MM.1S (cell line): ENCODE data around the gene KIAA1217.

Experiments
- DNase-seq: peaks from one replicate; pipeline ENCODE4 v3.0.0-alpha.2; 2015
- H2AFZ ChIP-seq: fragments of 300-600 bp; sonication (generic); 2 replicates; pipeline ENCODE4 v1.6.0; 2016; ENCODE audit warnings: antibody characterized with exemption, low read length
- H3F3A ChIP-seq: fragments of 300-600 bp; sonication (generic); 2 replicates; pipeline ENCODE4 v1.6.1; 2016; ENCODE audit warnings: mild to moderate bottlenecking, antibody characterized with exemption, low read length, moderate library complexity, mixed read lengths; ENCODE audit not compliant: insufficient read depth
- H3K27ac ChIP-seq: fragments of 300-600 bp; sonication (generic); 2 replicates; pipeline ENCODE4 v1.5.1; 2016; ENCODE audit warnings: mild to moderate bottlenecking, low read length
- H3K27me3 ChIP-seq: fragments of 300-600 bp; sonication (generic); replicated peaks from 2 replicates; pipeline ENCODE4 v1.6.0; 2016; ENCODE audit warnings: low read length; ENCODE audit not compliant: insufficient read depth
- H3K36me3 ChIP-seq: fragments of 300-600 bp; sonication (generic); replicated peaks from 2 replicates; pipeline ENCODE4 v1.6.1; 2016; ENCODE audit warnings: mild to moderate bottlenecking, low read length, mixed read lengths; ENCODE audit not compliant: insufficient read depth
- H3K4me1 ChIP-seq: fragments of 300-600 bp; sonication (generic); 2 replicates; pipeline ENCODE4 v1.6.1; 2016; ENCODE audit warnings: low read length, mixed read lengths
- H3K4me2 ChIP-seq: fragments of 300-600 bp; sonication (generic); 2 replicates; pipeline ENCODE4 v1.6.0; 2016; ENCODE audit warnings: low read depth, low read length
- H3K4me3 ChIP-seq: fragments of 300-600 bp; sonication (generic); 2 replicates; pipeline ENCODE4 v1.5.1; 2016; ENCODE audit warnings: low read length, mixed read lengths
- H3K79me2 ChIP-seq: fragments of 300-600 bp; sonication (generic); 2 replicates; pipeline ENCODE4 v1.6.1; 2016; ENCODE audit warnings: mixed run types, low read length, mixed read lengths
- H3K9ac ChIP-seq: fragments of 300-600 bp; sonication (generic); 2 replicates; pipeline ENCODE4 v1.6.1; 2016; ENCODE audit warnings: low read length, mixed read lengths
- H3K9me2 ChIP-seq: fragments of 300-600 bp; sonication (generic); replicated peaks from 2 replicates; pipeline ENCODE4 v1.6.1; 2016; ENCODE audit warnings: mild to moderate bottlenecking, low read length, mixed read lengths; ENCODE audit not compliant: insufficient read depth
- H3K9me3 ChIP-seq: fragments of 300-600 bp; sonication (generic); replicated peaks from 2 replicates; pipeline ENCODE4 v1.6.1; 2016; ENCODE audit warnings: mild to moderate bottlenecking, low read length, mixed read lengths; ENCODE audit not compliant: insufficient read depth
- H4K20me1 ChIP-seq: fragments of 300-600 bp; sonication (generic); 2 replicates; pipeline ENCODE4 v1.6.1; 2016; ENCODE audit warnings: mild to moderate bottlenecking, low read length, moderate library complexity, mixed read lengths; ENCODE audit not compliant: insufficient read depth
- CTCF ChIP-seq: fragments of 300-600 bp; sonication (generic); IDR thresholded peaks from 2 replicates; pipeline ENCODE4 v1.5.1; 2016; ENCODE audit warnings: antibody characterized with exemption, low read length, mixed read lengths
- EZH2 ChIP-seq: fragments of 300-600 bp; sonication (generic); optimal IDR thresholded peaks from 2 replicates; pipeline ENCODE3; 2017; ENCODE audit warnings: low read depth, mild to moderate bottlenecking, antibody characterized with exemption, low read length, mixed read lengths
- EZH2phosphoT487 ChIP-seq: fragments of 300-600 bp; sonication (generic); IDR thresholded peaks from 2 replicates; pipeline ENCODE4 v1.6.1; 2018; ENCODE audit warnings: antibody characterized with exemption, low read length

KIAA1217 gene

GRCh38 chr10:24174014-24174413 lies 34.9 kb upstream of the KIAA1217 start:
- H3F3A ChIP-seq, result no peaks in the 10 kb centered on the region
- no peak for DNase-seq
- no peaks in the 10 kb centered on the region for H3K4me1 ChIP-seq
- no peaks in the 10 kb centered on the region for H3K79me2 ChIP-seq
- no peak overlapping the region for H2AFZ ChIP-seq
- no peak overlapping the region for H3K27ac ChIP-seq
- TF ChIP-seq EZH2phosphoT487, result no peak
- TF ChIP-seq CTCF, result no peak
- no peak for TF ChIP-seq EZH2
- H3K4me3 ChIP-seq, result no peak overlapping the region
- H4K20me1 ChIP-seq, result no peaks in the 10 kb centered on the region
- no peaks in the 10 kb centered on the region for H3K9me2 ChIP-seq
- no peaks in the 10 kb centered on the region for H3K36me3 ChIP-seq
- H3K27me3 ChIP-seq, result no peaks in the 10 kb centered on the region
- no peak overlapping the region for H3K4me2 ChIP-seq
- H3K9ac ChIP-seq, result no peak overlapping the region
- H3K9me3 ChIP-seq, result no peaks in the 10 kb centered on the region

- Histone ChIP-seq H3K4me1 (no peaks in the 10 kb centered on the region), H4K20me1 (no peaks in the 10 kb centered on the region)
- TF ChIP-seq EZH2 (no peak), EZH2phosphoT487 (no peak), CTCF (no peak)
Measured at GRCh38 chr10:24176658-24177057, 32.3 kb upstream of the KIAA1217 start.

GRCh38 chr10:24177636-24178035 lies 31.3 kb upstream of the KIAA1217 start:
- no peaks in the 10 kb centered on the region for H4K20me1 ChIP-seq
- H3K9me2 ChIP-seq, result no peaks in the 10 kb centered on the region
- H3K4me2 ChIP-seq, result no peak overlapping the region
- H3K9ac ChIP-seq, result no peak overlapping the region
- no peak for DNase-seq
- no peak for TF ChIP-seq EZH2phosphoT487
- no peak for TF ChIP-seq CTCF
- no peak for TF ChIP-seq EZH2
- H3K4me1 ChIP-seq, result no peaks in the 10 kb centered on the region
- H3K27ac ChIP-seq, result no peak overlapping the region
- no peaks in the 10 kb centered on the region for H3F3A ChIP-seq
- H3K9me3 ChIP-seq, result no peaks in the 10 kb centered on the region
- H3K36me3 ChIP-seq, result no peaks in the 10 kb centered on the region
- no peaks in the 10 kb centered on the region for H3K27me3 ChIP-seq
- no peaks in the 10 kb centered on the region for H3K79me2 ChIP-seq
- no peak overlapping the region for H3K4me3 ChIP-seq
- no peak overlapping the region for H2AFZ ChIP-seq

More at GRCh38 chr10:24176658-24177057, 32.3 kb upstream of the KIAA1217 start:
- Histone ChIP-seq H3K27ac (no peak overlapping the region), H3K27me3 (no peaks in the 10 kb centered on the region), H3K36me3 (no peaks in the 10 kb centered on the region), H3K9ac (no peak overlapping the region), H3K9me3 (no peaks in the 10 kb centered on the region), H3K79me2 (no peaks in the 10 kb centered on the region), H3K4me2 (no peak overlapping the region), H3K9me2 (no peaks in the 10 kb centered on the region), H3K4me3 (no peak overlapping the region), H2AFZ (no peak overlapping the region), H3F3A (no peaks in the 10 kb centered on the region)
- no peak for DNase-seq
